ENCODE measurements around the gene BCL2L13.

- TF ChIP-seq CTCF (IDR thresholded peaks at IDR 0.05) (no peak), POLR2A (IDR thresholded peaks at IDR 0.05) (no peak)
Observed at GRCh38 chr22:17707526-17707925, 69.0 kb downstream of the BCL2L13 start.
